HepG2 (cell line): Measurements from ENCODE around the gene ABCC1. TPM values are rescaled to one million over a fixed set of nuclear protein-coding genes. Genes with fewer than 3 reads are reported as not detected.

Source experiments
- ATAC-seq: fragments of 200-7000 bp; cut with Tn5 transposase; 3 replicates; pipeline ENCODE4 v1.9.1; 2020; ENCODE audit warnings: mild to moderate bottlenecking, moderate library complexity
- BruUV-seq: library from RNA; stranded (reverse); fragments of 400-500 nt; replicated peaks from 2 replicates; lab custom pipeline; 2021; lab: Mats Ljungman, UMichigan
- CTCF ChIA-PET: fragments of 300-600 bp; formaldehyde crosslinking; extraction: SDS; loops from one replicate; lab custom pipeline; 2021; ENCODE audit warnings: low total read pairs, inconsistent platforms, low intra/inter-chr PET ratio; lab: Yijun Ruan, JAX
- POLR2A ChIA-PET: fragments of 350-600 bp; sonication (Branson Sonifier 250); formaldehyde crosslinking; loops from one replicate; lab custom pipeline; 2020; ENCODE audit warnings: antibody characterized with exemption, inconsistent platforms; lab: Yijun Ruan, JAX
- DNase-seq: peaks from one replicate; pipeline ENCODE4 v3.0.0-alpha.2; 2015; ENCODE audit warnings: low spot score
- FAIRE-seq: peaks from 3 replicates; lab custom pipeline; 2011; peaks lifted over from hg19 to GRCh38; lab: Jason Lieb, UNC
- H2AFZ ChIP-seq: one replicate; pipeline ENCODE4 v1.6.1; 2011; ENCODE audit warnings: low read length, inconsistent platforms
- H3K27ac ChIP-seq: fragments of 300-600 bp; 3 replicates; pipeline ENCODE4 v1.8.0; 2011; ENCODE audit warnings: mixed run types, mild to moderate bottlenecking, mixed read lengths, low read length, inconsistent platforms; ENCODE audit not compliant: insufficient read depth; ENCODE audit errors: extremely low read length
- H3K27me3 ChIP-seq, 2 experiments: fragments of 200-600 bp in 1 of 2; 2 replicates in 1 of 2; 3 replicates in 1 of 2; pipeline versions ENCODE4 v1.6.0 to v1.8.0; 2011; ENCODE audit warnings: low read length in 2 of 2, mild to moderate bottlenecking in 2 of 2, moderate library complexity in 2 of 2, inconsistent platforms in 1 of 2; ENCODE audit not compliant: insufficient read depth in 2 of 2, control insufficient read depth in 1 of 2
- H3K36me3 ChIP-seq, 2 experiments: fragments of 200-600 bp in 1 of 2; replicated peaks in 1 of 2; 2 replicates in 1 of 2; 3 replicates in 1 of 2; pipeline versions ENCODE4 v1.5.1 to v1.8.0; 2011; ENCODE audit warnings: low read length in 2 of 2, inconsistent platforms in 1 of 2; ENCODE audit not compliant: insufficient read depth in 2 of 2, control insufficient read depth in 1 of 2
- H3K4me1 ChIP-seq: 2 replicates; pipeline ENCODE4 v1.5.1; 2012; ENCODE audit warnings: low read length, inconsistent platforms; ENCODE audit not compliant: insufficient read depth
- H3K4me2 ChIP-seq: 2 replicates; pipeline ENCODE4 v1.6.0; 2011; ENCODE audit warnings: low read depth, low read length, inconsistent platforms
- H3K4me3 ChIP-seq, 3 experiments: fragments of 200-600 bp in 1 of 3; sonication (generic), shearing (Covaris generic) in 1 of 3; replicated peaks in 1 of 3; 2 replicates each; pipeline ENCODE4 v1.5.1; 2011 to 2016; ENCODE audit warnings: low read length in 3 of 3, inconsistent platforms in 2 of 3, low read depth in 2 of 3, mild to moderate bottlenecking in 2 of 3, control low read depth in 1 of 3, mixed read lengths in 1 of 3; ENCODE audit not compliant: insufficient read depth in 1 of 3
- H3K79me2 ChIP-seq: one replicate; pipeline ENCODE4 v1.6.1; 2011; ENCODE audit warnings: low read length, inconsistent platforms; ENCODE audit not compliant: insufficient read depth
- H3K9ac ChIP-seq: 2 replicates; pipeline ENCODE4 v1.6.0; 2011; ENCODE audit warnings: mild to moderate bottlenecking, low read depth, low read length, inconsistent platforms; ENCODE audit not compliant: insufficient read depth
- H3K9me3 ChIP-seq: 2 replicates; pipeline ENCODE4 v1.5.1; 2012; ENCODE audit warnings: mild to moderate bottlenecking, low read length
- H4K20me1 ChIP-seq: 2 replicates; pipeline ENCODE4 v1.6.0; 2011; ENCODE audit warnings: inconsistent platforms, mild to moderate bottlenecking, low read length, moderate library complexity; ENCODE audit not compliant: insufficient read depth
- BORCS8-MEF2B ChIP-seq: sonication (generic); formaldehyde crosslinking; IDR thresholded peaks from 2 replicates; pipeline ENCODE4 v1.8.0; 2022; ENCODE audit warnings: mild to moderate bottlenecking, missing genetic modification reagents
- CC2D1A ChIP-seq: sonication (generic); formaldehyde crosslinking; IDR thresholded peaks from 2 replicates; pipeline ENCODE4 v1.8.1; 2023; ENCODE audit warnings: mild to moderate bottlenecking, missing genetic modification reagents
- CCAR2 ChIP-seq: fragments of 200-400 bp; formaldehyde crosslinking; optimal IDR thresholded peaks from 2 replicates; pipeline ENCODE3; 2018; ENCODE audit warnings: low read depth, mild to moderate bottlenecking, low read length, moderate library complexity
- GTF3A ChIP-seq: sonication (generic); formaldehyde crosslinking; conservative IDR thresholded peaks from 2 replicates; pipeline ENCODE4 v1.4.0; 2020; ENCODE audit warnings: mild to moderate bottlenecking, missing genetic modification reagents
- HNRNPH1 ChIP-seq: fragments of 200-400 bp; formaldehyde crosslinking; optimal IDR thresholded peaks from 2 replicates; pipeline ENCODE3; 2017; ENCODE audit warnings: mild to moderate bottlenecking, low read depth, low read length
- HNRNPLL ChIP-seq: fragments of 200-400 bp; formaldehyde crosslinking; IDR thresholded peaks from 2 replicates; pipeline ENCODE4 v1.6.1; 2017; ENCODE audit warnings: mild to moderate bottlenecking, low read depth, low read length; ENCODE audit not compliant: poor library complexity, severe bottlenecking
- IKZF1 ChIP-seq: fragments of 450-650 bp; IDR thresholded peaks from 2 replicates; pipeline ENCODE4 v1.7.1; 2016
- LBX2 ChIP-seq: sonication (generic); formaldehyde crosslinking; IDR thresholded peaks from 2 replicates; pipeline ENCODE4 v1.5.0; 2020; ENCODE audit warnings: missing genetic modification reagents, mild to moderate bottlenecking, borderline replicate concordance
- MLX ChIP-seq: IDR thresholded peaks from 2 replicates; pipeline ENCODE4 v1.6.1; 2016
- ONECUT2 ChIP-seq: sonication (generic); formaldehyde crosslinking; IDR thresholded peaks from 2 replicates; pipeline ENCODE4 v1.4.0; 2020; ENCODE audit warnings: missing genetic modification reagents
- PAXIP1 ChIP-seq: sonication (generic); formaldehyde crosslinking; conservative IDR thresholded peaks from 2 replicates; pipeline ENCODE4 v1.4.0; 2020; ENCODE audit warnings: mild to moderate bottlenecking, missing genetic modification reagents, moderate library complexity
- TBP ChIP-seq: sonication (generic); formaldehyde crosslinking; IDR thresholded peaks from 2 replicates; pipeline ENCODE4 v1.5.0; 2020; ENCODE audit warnings: missing genetic modification reagents
- ZNF18 ChIP-seq: sonication (generic); formaldehyde crosslinking; IDR thresholded peaks from 2 replicates; pipeline ENCODE4 v1.8.0; 2022; ENCODE audit warnings: mild to moderate bottlenecking, missing genetic modification reagents; ENCODE audit not compliant: insufficient replicate concordance
- ZNF326 ChIP-seq: sonication (generic); formaldehyde crosslinking; IDR thresholded peaks from 2 replicates; pipeline ENCODE4 v1.4.0; 2020; ENCODE audit warnings: missing genetic modification reagents, borderline replicate concordance
- ZNF589 ChIP-seq: sonication (generic); formaldehyde crosslinking; conservative IDR thresholded peaks from 2 replicates; pipeline ENCODE4 v1.8.0; 2022; ENCODE audit warnings: mild to moderate bottlenecking, moderate library complexity, missing genetic modification reagents
- ZNF598 ChIP-seq: sonication (generic); formaldehyde crosslinking; IDR thresholded peaks from 2 replicates; pipeline ENCODE4 v1.5.1; 2020; ENCODE audit warnings: mild to moderate bottlenecking, missing genetic modification reagents, borderline replicate concordance
- ZNF607 ChIP-seq: sonication (generic); formaldehyde crosslinking; IDR thresholded peaks from 2 replicates; pipeline ENCODE4 v1.5.1; 2020; ENCODE audit warnings: missing genetic modification reagents, mild to moderate bottlenecking, borderline replicate concordance
- WGBS: methylation state at CpG from one replicate; pipeline ENCODE4 v1.1.6; 2017; ENCODE audit warnings: low lambda C conversion rate; 5-methylcytosine and 5-hydroxymethylcytosine counted together
- in situ Hi-C: cut with HindIII; loops from 2 replicates; pipeline ENCODE4 v1.10.0; 2017; ENCODE audit warnings: low pct_unique_long_range_greater_than_20kb; ENCODE audit not compliant: extremely low pct_ligation_motif_present
- intact Hi-C: fragments of 100-400 bp; cut with micrococcal nuclease; formaldehyde crosslinking; loops from one replicate; pipeline ENCODE4 v1.10.0; 2022; ENCODE audit not compliant: unreplicated experiment
- polyA plus RNA-seq, 8 experiments: library from polyadenylated mRNA; depleted of rRNA in 3 of 8; stranded (reverse) in 7 of 8; unstranded in 1 of 8; fragments of >200 nt; fragmentation: Illumina TruSeq in 4 of 8; extraction: Trizol in 4 of 8; gene quantifications; 2 replicates each; pipeline versions ENCODE4 v1.2.1 to v1.2.3, GENCODE V29; 2011 to 2016; ENCODE audit warnings: low read depth in 4 of 8, missing spikeins in 1 of 8, mixed read lengths in 1 of 8; ENCODE audit not compliant: insufficient read depth in 1 of 8
- total RNA-seq, 5 experiments: library from RNA; depleted of rRNA; stranded (reverse); fragments of >200 nt; fragmentation: Illumina TruSeq; extraction: Trizol; gene quantifications; 2 replicates each; pipeline ENCODE4 v1.2.3, GENCODE V29; 2016; ENCODE audit warnings: low read depth in 1 of 5

ABCC1 gene
- total and polyA plus RNA-seq, 2 of the 13 experiments (the other 11 are each of a cell fraction or from before 2014, with no cell fraction given) = 13.0 to 30.6 TPM

- Histone ChIP-seq H3K79me2 (no peaks in the 10 kb centered on the region), H3K9me3 (no peaks in the 10 kb centered on the region), H3K36me3 (peaks cover 45 to 83% of the 10 kb centered on the region in 2 experiments), H3K4me3 (no peak overlapping the region), H3K27me3 (no peaks in the 10 kb centered on the region), H3K4me1 (no peaks in the 10 kb centered on the region), H3K27ac (no peak overlapping the region), H3K4me2 (no peak overlapping the region), H2AFZ (no peak overlapping the region), H3K9ac (no peak overlapping the region), H4K20me1 (no peaks in the 10 kb centered on the region)
- WGBS = 96% methylated on average over 10 of the region's 10 CpGs
- intact Hi-C loops = no loop called here
- FAIRE-seq (no peak), ATAC-seq (no peak), DNase-seq (no peak)
- CTCF ChIA-PET = no interaction called here
- no TSS peak for BruUV-seq
- POLR2A ChIA-PET = no interaction called here
- in situ Hi-C loops = no loop called here
- TF ChIP-seq ZNF598 (CRISPR knock-in tag) = no peak
- no peak for TF ChIP-seq CCAR2
- TF ChIP-seq CC2D1A (CRISPR knock-in tag) = no peak
- no peak for TF ChIP-seq HNRNPLL
- TF ChIP-seq LBX2 (CRISPR knock-in tag) = no peak
- no peak for TF ChIP-seq ZNF589 (CRISPR knock-in tag)
- no peak for TF ChIP-seq ZNF607 (CRISPR knock-in tag)
- TF ChIP-seq ZNF326 (CRISPR knock-in tag) = no peak
- no peak for TF ChIP-seq ONECUT2 (CRISPR knock-in tag)
- no peak for TF ChIP-seq TBP (CRISPR knock-in tag)
- TF ChIP-seq ZNF18 (CRISPR knock-in tag) = no peak
- no peak for TF ChIP-seq IKZF1
- TF ChIP-seq MLX (CRISPR knock-in tag) = no peak
- TF ChIP-seq PAXIP1 (CRISPR knock-in tag) = no peak
- TF ChIP-seq HNRNPH1 = no peak
- no peak for TF ChIP-seq BORCS8-MEF2B (CRISPR knock-in tag)
- TF ChIP-seq GTF3A (CRISPR knock-in tag) = no peak
Measured at GRCh38 chr16:16041196-16041892, 91.9 kb downstream of the ABCC1 start.
